ENCODE data around the gene ZNF276.

GRCh38 chr16:89685916-89686315, 35.4 kb upstream of the ZNF276 start:
- TF ChIP-seq CTCF (IDR thresholded peaks at IDR 0.05), result no peak
- no peak for TF ChIP-seq POLR2A (IDR thresholded peaks at IDR 0.05)
